Measurements from ENCODE around the gene ST3GAL2. TPM values are rescaled to one million over a fixed set of nuclear protein-coding genes. Genes with fewer than 3 reads are reported as not detected.

The ST3GAL2 gene
- total RNA-seq, 1 donor from 2014 or later = 57.4 TPM

GRCh38 chr16:70460737-70461261 is 21.9 kb upstream of the ST3GAL2 start:
- no peak overlapping the region for H3K4me3 Mint-ChIP-seq
- ChIA-PET CTCF (interaction anchor here (1.0 kb wide), 1 partner anchor 93 kb away, joined by 3 read pairs; no protein-coding TSS in a partner anchor), POLR2A (interaction anchor here (0.6 kb wide), 1 partner anchor 27 kb away, joined by 3 read pairs; no protein-coding TSS in a partner anchor)
- H3K27me3 Mint-ChIP-seq = no peaks in the 10 kb centered on the region
- no peak for ATAC-seq (ENCODE audit: low read depth)
- intact Hi-C loops (cut with micrococcal nuclease) = no loop called here
- H3K36me3 Mint-ChIP-seq (ENCODE audit: low read depth) = peaks cover 9% of the 10 kb centered on the region
- H3K9me3 Mint-ChIP-seq = no peaks in the 10 kb centered on the region
- H3K27ac Mint-ChIP-seq = no peak overlapping the region
- no peak for DNase-seq
- TF ChIP-seq CTCF (IDR thresholded peaks at IDR 0.05) = no peak
- H3K4me1 Mint-ChIP-seq = peaks cover 6% of the 10 kb centered on the region

DNA sequence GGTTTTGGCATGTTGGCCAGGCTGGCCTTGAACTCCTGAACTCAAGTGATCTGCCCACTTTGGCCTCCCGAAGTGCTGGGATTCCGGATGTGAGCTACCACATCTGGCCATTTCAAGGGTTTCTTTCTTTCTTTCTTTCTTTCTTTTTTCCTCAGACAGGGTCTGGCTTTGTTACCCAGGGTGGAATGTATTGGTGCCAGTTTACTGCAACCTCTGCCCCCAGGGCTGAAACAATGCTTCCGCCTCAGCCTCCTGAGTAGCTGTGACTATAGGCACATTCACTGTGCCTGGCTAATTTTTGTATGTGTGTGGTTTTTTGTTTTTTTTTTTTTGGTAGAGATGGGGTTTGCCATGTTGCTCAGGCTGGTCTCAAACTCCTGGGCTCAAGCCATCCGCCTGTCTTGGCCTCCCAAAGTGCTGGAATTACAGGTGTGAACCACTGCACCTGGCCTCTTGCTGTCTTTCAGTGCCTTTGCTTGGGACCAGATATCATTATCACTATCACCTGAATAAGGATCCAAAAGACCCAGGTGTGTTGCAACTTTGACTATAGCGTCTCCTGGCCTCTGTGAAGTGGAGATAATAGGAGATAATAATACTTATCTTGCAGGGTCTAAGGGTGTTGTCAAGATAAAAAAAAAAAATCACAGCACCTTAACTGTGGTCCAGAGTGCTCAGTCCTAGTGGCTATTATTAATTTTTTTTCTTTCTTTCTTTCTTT is 18.7 kb upstream of the ST3GAL2 start:
- ChIA-PET CTCF (interaction anchor here (0.6 kb wide), 1 partner anchor 62 kb away, joined by 4 read pairs; no protein-coding TSS in a partner anchor), POLR2A (interaction anchor here (0.7 kb wide), 2 partner anchors 25 to 64 kb away, joined by 4 read pairs; no protein-coding TSS in a partner anchor)
- TF ChIP-seq CTCF (IDR thresholded peaks at IDR 0.05) = no peak
- DNase-seq = no peak
- H3K4me3 Mint-ChIP-seq = no peak overlapping the region
- H3K4me1 Mint-ChIP-seq = peaks cover 16% of the 10 kb centered on the region
- no peak overlapping the region for H3K27ac Mint-ChIP-seq
- ATAC-seq (ENCODE audit: low read depth) = no peak
- intact Hi-C loops (cut with micrococcal nuclease) = loop anchor here (5.0 kb wide), 1 partner anchor 50 kb away; no protein-coding TSS in a partner anchor
- no peaks in the 10 kb centered on the region for H3K9me3 Mint-ChIP-seq
- H3K27me3 Mint-ChIP-seq = no peaks in the 10 kb centered on the region
- peaks cover 5% of the 10 kb centered on the region for H3K36me3 Mint-ChIP-seq (ENCODE audit: low read depth)

- intact Hi-C loops (cut with micrococcal nuclease) = loop anchor here (5.0 kb wide), 1 partner anchor 51 kb away; no protein-coding TSS in a partner anchor
- CTCF ChIA-PET = interaction anchor here (1.3 to 1.7 kb wide), 2 partner anchors 75 to 86 kb away, joined by 4 to 7 read pairs; no protein-coding TSS in a partner anchor
- peaks cover 2% of the 10 kb centered on the region for H3K36me3 Mint-ChIP-seq (ENCODE audit: low read depth)
- H3K9me3 Mint-ChIP-seq = no peaks in the 10 kb centered on the region
- H3K27ac Mint-ChIP-seq = no peak overlapping the region
- no peaks in the 10 kb centered on the region for H3K27me3 Mint-ChIP-seq
- no peak for ATAC-seq (ENCODE audit: low read depth)
- TF ChIP-seq CTCF (IDR thresholded peaks at IDR 0.05) = no peak
- no peak for DNase-seq
- peaks cover 16% of the 10 kb centered on the region for H3K4me1 Mint-ChIP-seq
- no peak overlapping the region for H3K4me3 Mint-ChIP-seq
- POLR2A ChIA-PET = interaction anchor here (3.5 to 3.6 kb wide), 2 partner anchors 17 to 75 kb away, joined by 39 to 85 read pairs; partner anchors contain the start of gene ST3GAL2
Measured at GRCh38 chr16:70455910-70456309, 17.0 kb upstream of the ST3GAL2 start.

- ChIA-PET CTCF (interaction anchor here (0.7 to 1.8 kb wide), 5 partner anchors 16 to 74 kb away, joined by 3 to 10 read pairs (median 4); partner anchors contain the start of gene ST3GAL2), POLR2A (interaction anchor here (0.5 to 3.6 kb wide), 19 partner anchors 16 to 166 kb away, joined by 3 to 85 read pairs (median 5); partner anchors contain the start of genes AARS1, DDX19A and ST3GAL2)
- Mint-ChIP-seq H3K4me1 (peaks cover 16% of the 10 kb centered on the region), H3K27ac (peak within 1 kb of the TSS; percentile 89), H3K9me3 (no peaks in the 10 kb centered on the region), H3K36me3 (ENCODE audit: low read depth) (peaks cover 2% of the 10 kb centered on the region), H3K4me3 (peak within 1 kb of the TSS; percentile 88), H3K27me3 (no peaks in the 10 kb centered on the region)
- peak; percentile 92 for ATAC-seq (ENCODE audit: low read depth)
- intact Hi-C loops (cut with micrococcal nuclease) = loop anchor here (1.0 to 5.0 kb wide), 7 partner anchors 15 to 73 kb away; partner anchors contain the start of genes COG4, SF3B3 and ST3GAL2
- no peak for TF ChIP-seq CTCF (IDR thresholded peaks at IDR 0.05)
- peak; percentile 78 for DNase-seq
Measured at GRCh38 chr16:70454222-70455034, 15.5 kb upstream of the ST3GAL2 start, which contains the start of gene FCSK. Gene FCSK (plus strand): TSS chr16:70454595. CDS start chr16:70463191, 8,596 bp downstream.

Measured in activated B cell treated with CpG ODN at 0.5 μM for 24 hours (primary cell).